T-helper 22 cell (primary cell): Measurements from ENCODE around the gene GP1BA.

Experiments
- DNase-seq: peaks from one replicate; pipeline ENCODE4 v3.0.0-alpha.2; 2020; ENCODE audit warnings: low read depth

Gene GP1BA

GRCh38 chr17:4950746-4951204, 18.7 kb downstream of the GP1BA start, which contains the start of gene ENO3:
Gene ENO3, plus strand, starts transcription at chr17:4951119. Its CDS starts 711 bp downstream, at chr17:4951830.
- DNase-seq, result no peak

GRCh38 chr17:4951486-4951885, 19.4 kb downstream of the GP1BA start:
- DNase-seq, result no peak

GRCh38 chr17:4953451-4953961, 21.4 kb downstream of the GP1BA start:
- DNase-seq, result no peak

GRCh38 chr17:4955091-4955490, 23.0 kb downstream of the GP1BA start:
- DNase-seq, result no peak

GRCh38 chr17:4956493-4957061, 24.5 kb downstream of the GP1BA start:
- no peak for DNase-seq

- no peak for DNase-seq
Observed at GRCh38 chr17:4958102-4958501, 26.0 kb downstream of the GP1BA start.

- DNase-seq, result no peak
Observed at GRCh38 chr17:4959261-4959965, 27.3 kb downstream of the GP1BA start.

- DNase-seq, result no peak
Observed at GRCh38 chr17:4960279-4960922, 28.3 kb downstream of the GP1BA start.

- DNase-seq, result no peak
Observed at GRCh38 chr17:4965311-4965986, 33.4 kb downstream of the GP1BA start.

GRCh38 chr17:4966844-4967538, 34.9 kb downstream of the GP1BA start:
- peak; percentile 96 for DNase-seq

GRCh38 chr17:4967539-4968485, 35.7 kb downstream of the GP1BA start, which contains the start of gene SPAG7:
Gene SPAG7, minus strand, starts transcription at chr17:4967817. Its CDS starts 13 bp downstream, at chr17:4967804.
- peak; percentile 87 for DNase-seq

GRCh38 chr17:4968486-4969046, 36.5 kb downstream of the GP1BA start:
- DNase-seq, result no peak

GRCh38 chr17:4969047-4969550, 37.0 kb downstream of the GP1BA start:
- DNase-seq, result no peak

- no peak for DNase-seq
Observed at GRCh38 chr17:4969551-4970173, 37.6 kb downstream of the GP1BA start.

- no peak for DNase-seq
Observed at GRCh38 chr17:4970273-4970672, 38.2 kb downstream of the GP1BA start.

GRCh38 chr17:4971826-4972225, 39.7 kb downstream of the GP1BA start:
- DNase-seq, result no peak

GRCh38 chr17:4972322-4972721, 40.2 kb downstream of the GP1BA start:
- DNase-seq, result no peak

GRCh38 chr17:4972752-4973151, 40.7 kb downstream of the GP1BA start:
- DNase-seq, result no peak
